ENCODE data around the gene LRSAM1.
"Not testable (repeated sequence)": the region's sequence is repeated elsewhere in the genome, so short reads cannot be mapped to it uniquely, and the experiment has no call there.

Gene LRSAM1

GRCh38 chr9:127458921-127459320, 7.6 kb downstream of the LRSAM1 start:
- no peak overlapping the region for H3K27ac ChIP-seq (ENCODE audit: low read length)
- ATAC-seq (ENCODE audit: insufficient read depth, low read depth) (no peak), DNase-seq (no peak)
- TF ChIP-seq, protein P1, sequence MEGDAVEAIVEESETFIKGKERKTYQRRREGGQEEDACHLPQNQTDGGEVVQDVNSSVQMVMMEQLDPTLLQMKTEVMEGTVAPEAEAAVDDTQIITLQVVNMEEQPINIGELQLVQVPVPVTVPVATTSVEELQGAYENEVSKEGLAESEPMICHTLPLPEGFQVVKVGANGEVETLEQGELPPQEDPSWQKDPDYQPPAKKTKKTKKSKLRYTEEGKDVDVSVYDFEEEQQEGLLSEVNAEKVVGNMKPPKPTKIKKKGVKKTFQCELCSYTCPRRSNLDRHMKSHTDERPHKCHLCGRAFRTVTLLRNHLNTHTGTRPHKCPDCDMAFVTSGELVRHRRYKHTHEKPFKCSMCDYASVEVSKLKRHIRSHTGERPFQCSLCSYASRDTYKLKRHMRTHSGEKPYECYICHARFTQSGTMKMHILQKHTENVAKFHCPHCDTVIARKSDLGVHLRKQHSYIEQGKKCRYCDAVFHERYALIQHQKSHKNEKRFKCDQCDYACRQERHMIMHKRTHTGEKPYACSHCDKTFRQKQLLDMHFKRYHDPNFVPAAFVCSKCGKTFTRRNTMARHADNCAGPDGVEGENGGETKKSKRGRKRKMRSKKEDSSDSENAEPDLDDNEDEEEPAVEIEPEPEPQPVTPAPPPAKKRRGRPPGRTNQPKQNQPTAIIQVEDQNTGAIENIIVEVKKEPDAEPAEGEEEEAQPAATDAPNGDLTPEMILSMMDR (IDR thresholded peaks at IDR 0.05; ENCODE audit: borderline replicate concordance, extremely low read depth, low read length, poor library complexity, severe bottlenecking), result no peak
- no peak for TF ChIP-seq EZH2 (IDR thresholded peaks at IDR 0.05; ENCODE audit: borderline replicate concordance, low read depth, low read length, severe bottlenecking)
- H3K36me3 ChIP-seq (ENCODE audit: insufficient read depth, low read length), result peaks cover 27% of the 10 kb centered on the region
- H3K4me1 ChIP-seq (ENCODE audit: insufficient read depth, low read length), result no peaks in the 10 kb centered on the region
- H2AFZ ChIP-seq (ENCODE audit: low read depth, low read length), result no peak overlapping the region
- no peaks in the 10 kb centered on the region for H3K9me3 ChIP-seq (ENCODE audit: insufficient read depth, low read length, severe bottlenecking)
- H3K4me2 ChIP-seq (ENCODE audit: insufficient read depth, low read length), result no peak overlapping the region
- no peaks in the 10 kb centered on the region for H3K27me3 ChIP-seq (ENCODE audit: insufficient read depth, low read length, poor library complexity)
- H4K20me1 ChIP-seq (ENCODE audit: insufficient read depth, low read length), result no peaks in the 10 kb centered on the region
- H3K79me2 ChIP-seq (ENCODE audit: insufficient read depth, low read length), result no peaks in the 10 kb centered on the region
- H3K4me3 ChIP-seq (ENCODE audit: low read depth in 1 of 2, low read length in 2 of 2), result no peak overlapping the region
- no peak overlapping the region for H3K9ac ChIP-seq (ENCODE audit: low read depth, low read length)

DNA sequence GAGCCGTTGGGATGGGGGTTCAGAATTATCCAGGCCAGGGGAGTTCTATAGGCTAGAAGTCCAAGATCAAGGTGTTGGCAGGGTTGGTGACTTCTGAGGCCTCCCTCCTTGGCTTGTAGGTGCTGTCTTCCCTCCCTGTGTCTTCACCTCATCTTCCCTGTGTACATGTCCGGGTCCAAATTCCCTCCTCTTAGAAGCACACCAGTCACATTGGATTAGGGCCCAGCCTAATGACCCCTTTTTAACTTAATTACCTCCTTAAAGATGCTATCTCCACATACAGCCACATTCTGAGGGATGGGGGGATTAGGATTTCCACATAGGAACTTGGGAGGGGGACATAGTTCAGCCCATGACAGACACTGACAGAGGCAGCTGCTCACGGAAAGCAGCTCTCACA, 12.1 kb downstream of the LRSAM1 start:
- no peak for ATAC-seq (ENCODE audit: insufficient read depth, low read depth)

GRCh38 chr9:127463911-127464310, 12.6 kb downstream of the LRSAM1 start:
- H3K9me3 ChIP-seq (ENCODE audit: insufficient read depth, low read length, severe bottlenecking), result no peaks in the 10 kb centered on the region
- TF ChIP-seq EZH2 (IDR thresholded peaks at IDR 0.05; ENCODE audit: borderline replicate concordance, low read depth, low read length, severe bottlenecking), result no peak
- TF ChIP-seq, protein P1 (IDR thresholded peaks at IDR 0.05; ENCODE audit: borderline replicate concordance, extremely low read depth, low read length, poor library complexity, severe bottlenecking), result no peak
- H3K79me2 ChIP-seq (ENCODE audit: insufficient read depth, low read length), result no peaks in the 10 kb centered on the region
- peaks cover 25% of the 10 kb centered on the region for H3K36me3 ChIP-seq (ENCODE audit: insufficient read depth, low read length)
- DNase-seq (no peak), ATAC-seq (ENCODE audit: insufficient read depth, low read depth) (no peak)
- H2AFZ ChIP-seq (ENCODE audit: low read depth, low read length), result no peak overlapping the region
- H3K4me3 ChIP-seq (ENCODE audit: low read depth in 1 of 2, low read length in 2 of 2), result no peak overlapping the region
- H3K4me2 ChIP-seq (ENCODE audit: insufficient read depth, low read length), result no peak overlapping the region
- no peaks in the 10 kb centered on the region for H3K4me1 ChIP-seq (ENCODE audit: insufficient read depth, low read length)
- no peak overlapping the region for H3K27ac ChIP-seq (ENCODE audit: low read length)
- no peaks in the 10 kb centered on the region for H3K27me3 ChIP-seq (ENCODE audit: insufficient read depth, low read length, poor library complexity)
- no peaks in the 10 kb centered on the region for H4K20me1 ChIP-seq (ENCODE audit: insufficient read depth, low read length)
- H3K9ac ChIP-seq (ENCODE audit: low read depth, low read length), result no peak overlapping the region

More for the DNA sequence above, 12.1 kb downstream of the LRSAM1 start:
- H3K4me2 ChIP-seq (ENCODE audit: insufficient read depth, low read length), result no peak overlapping the region
- H4K20me1 ChIP-seq (ENCODE audit: insufficient read depth, low read length), result no peaks in the 10 kb centered on the region
- no peak overlapping the region for H3K4me3 ChIP-seq (ENCODE audit: low read depth in 1 of 2, low read length in 2 of 2)
- no peaks in the 10 kb centered on the region for H3K27me3 ChIP-seq (ENCODE audit: insufficient read depth, low read length, poor library complexity)
- no peaks in the 10 kb centered on the region for H3K9me3 ChIP-seq (ENCODE audit: insufficient read depth, low read length, severe bottlenecking)
- no peak overlapping the region for H3K9ac ChIP-seq (ENCODE audit: low read depth, low read length)
- H3K4me1 ChIP-seq (ENCODE audit: insufficient read depth, low read length), result no peaks in the 10 kb centered on the region
- H3K27ac ChIP-seq (ENCODE audit: low read length), result no peak overlapping the region
- no peak overlapping the region for H2AFZ ChIP-seq (ENCODE audit: low read depth, low read length)
- no peaks in the 10 kb centered on the region for H3K79me2 ChIP-seq (ENCODE audit: insufficient read depth, low read length)
- DNase-seq, result no peak
- peaks cover 25% of the 10 kb centered on the region for H3K36me3 ChIP-seq (ENCODE audit: insufficient read depth, low read length)
- TF ChIP-seq, protein P1 (IDR thresholded peaks at IDR 0.05; ENCODE audit: borderline replicate concordance, extremely low read depth, low read length, poor library complexity, severe bottlenecking), result no peak
- TF ChIP-seq EZH2 (IDR thresholded peaks at IDR 0.05; ENCODE audit: borderline replicate concordance, low read depth, low read length, severe bottlenecking), result no peak

- not testable (repeated sequence) for H3K9ac ChIP-seq (ENCODE audit: low read depth, low read length); H3K79me2 ChIP-seq (ENCODE audit: insufficient read depth, low read length); H4K20me1 ChIP-seq (ENCODE audit: insufficient read depth, low read length); H3K4me1 ChIP-seq (ENCODE audit: insufficient read depth, low read length); DNase-seq; H3K4me2 ChIP-seq (ENCODE audit: insufficient read depth, low read length); H3K27ac ChIP-seq (ENCODE audit: low read length); H3K9me3 ChIP-seq (ENCODE audit: insufficient read depth, low read length, severe bottlenecking); H3K27me3 ChIP-seq (ENCODE audit: insufficient read depth, low read length, poor library complexity); ATAC-seq (ENCODE audit: insufficient read depth, low read depth); H3K4me3 ChIP-seq (ENCODE audit: low read depth in 1 of 2, low read length in 2 of 2); H2AFZ ChIP-seq (ENCODE audit: low read depth, low read length)
- peaks cover 16% of the 10 kb centered on the region; the same call in 1 of the 2 replicates for H3K36me3 ChIP-seq (ENCODE audit: insufficient read depth, low read length)
Observed at GRCh38 chr9:127466407-127466917, 15.2 kb downstream of the LRSAM1 start.

Data from DND-41 (cell line).